Hepatocyte (in vitro differentiated cells): ENCODE measurements around the gene PCYOX1L.

ENCODE experiments used
- EZH2 ChIP-seq: fragments of 200-600 bp; sonication (generic); IDR thresholded peaks from 2 replicates; pipeline ENCODE4 v1.6.1; 2016; ENCODE audit warnings: antibody characterized with exemption, mild to moderate bottlenecking, borderline replicate concordance
- EZH2phosphoT487 ChIP-seq: fragments of 200-600 bp; sonication (generic); IDR thresholded peaks from one replicate; pipeline ENCODE4 v1.6.1; 2018; ENCODE audit warnings: antibody characterized with exemption, mild to moderate bottlenecking, low read depth, moderate library complexity; ENCODE audit not compliant: unreplicated experiment, severe bottlenecking
- TF ChIP-seq, protein P1 (sequence below): fragments of 200-600 bp; sonication (generic); IDR thresholded peaks from 2 replicates; pipeline ENCODE4 v1.5.1; 2016; ENCODE audit warnings: antibody characterized with exemption, mild to moderate bottlenecking; ENCODE audit not compliant: poor library complexity

DNA sequence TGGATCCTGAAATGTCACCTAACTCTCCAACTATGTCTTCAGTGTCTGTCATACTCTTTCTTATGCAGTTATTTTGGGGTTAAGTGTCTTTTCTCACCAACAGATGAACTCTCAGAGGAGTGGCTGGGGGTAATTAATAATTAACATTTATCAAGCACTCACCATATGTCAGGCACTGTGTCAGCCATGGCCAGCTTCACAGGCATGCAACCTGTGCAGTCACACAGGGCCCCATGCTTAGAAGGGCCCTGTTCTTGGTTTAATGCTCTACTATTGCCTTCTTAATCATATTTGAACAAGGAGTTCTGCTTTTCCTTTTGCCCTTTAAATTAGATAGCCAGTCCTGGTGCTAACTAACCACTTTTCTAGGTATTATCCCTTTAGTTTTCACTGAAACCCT lies 16.0 kb upstream of the PCYOX1L start:
- TF ChIP-seq, protein P1, sequence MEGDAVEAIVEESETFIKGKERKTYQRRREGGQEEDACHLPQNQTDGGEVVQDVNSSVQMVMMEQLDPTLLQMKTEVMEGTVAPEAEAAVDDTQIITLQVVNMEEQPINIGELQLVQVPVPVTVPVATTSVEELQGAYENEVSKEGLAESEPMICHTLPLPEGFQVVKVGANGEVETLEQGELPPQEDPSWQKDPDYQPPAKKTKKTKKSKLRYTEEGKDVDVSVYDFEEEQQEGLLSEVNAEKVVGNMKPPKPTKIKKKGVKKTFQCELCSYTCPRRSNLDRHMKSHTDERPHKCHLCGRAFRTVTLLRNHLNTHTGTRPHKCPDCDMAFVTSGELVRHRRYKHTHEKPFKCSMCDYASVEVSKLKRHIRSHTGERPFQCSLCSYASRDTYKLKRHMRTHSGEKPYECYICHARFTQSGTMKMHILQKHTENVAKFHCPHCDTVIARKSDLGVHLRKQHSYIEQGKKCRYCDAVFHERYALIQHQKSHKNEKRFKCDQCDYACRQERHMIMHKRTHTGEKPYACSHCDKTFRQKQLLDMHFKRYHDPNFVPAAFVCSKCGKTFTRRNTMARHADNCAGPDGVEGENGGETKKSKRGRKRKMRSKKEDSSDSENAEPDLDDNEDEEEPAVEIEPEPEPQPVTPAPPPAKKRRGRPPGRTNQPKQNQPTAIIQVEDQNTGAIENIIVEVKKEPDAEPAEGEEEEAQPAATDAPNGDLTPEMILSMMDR: no peak
- TF ChIP-seq EZH2 (no peak), EZH2phosphoT487 (no peak)
